Activated naive CD4-positive, alpha-beta T cell (primary cell): ENCODE measurements around the gene RCHY1.
"Not testable (repeated sequence)": the region's sequence is repeated elsewhere in the genome, so short reads cannot be mapped to it uniquely, and the experiment has no call there.

Source experiments
- DNase-seq, 4 experiments: peaks; one replicate each; lab custom pipeline; 2025; lab: John Stamatoyannopoulos, UW

The RCHY1 gene

GRCh38 chr4:75514131-75514948 is at the start of gene RCHY1, which contains the start of gene THAP6:
Gene RCHY1, minus strand, starts transcription at chr4:75514403. Its CDS starts 117 bp downstream, at chr4:75514286.
Gene THAP6, plus strand, starts transcription at chr4:75514473. Its CDS starts 980 bp downstream, at chr4:75515453.
- DNase-seq: peak; percentile 77 to 91 (median 84)

- DNase-seq: no peak
These were observed 47.6 kb upstream of the RCHY1 start for GRCh38 chr4:75561789-75562188.

- DNase-seq: no peak
These were observed 43.5 kb upstream of the RCHY1 start for GRCh38 chr4:75557696-75558095.

GRCh38 chr4:75555294-75556164 is 41.3 kb upstream of the RCHY1 start, which contains the start of gene ODAPH:
Gene ODAPH, plus strand, starts transcription at chr4:75556066. Its CDS starts 17 bp downstream, at chr4:75556083.
- DNase-seq: no peak

- DNase-seq: no peak
These were observed 38.2 kb upstream of the RCHY1 start for GRCh38 chr4:75552452-75552851.

DNA sequence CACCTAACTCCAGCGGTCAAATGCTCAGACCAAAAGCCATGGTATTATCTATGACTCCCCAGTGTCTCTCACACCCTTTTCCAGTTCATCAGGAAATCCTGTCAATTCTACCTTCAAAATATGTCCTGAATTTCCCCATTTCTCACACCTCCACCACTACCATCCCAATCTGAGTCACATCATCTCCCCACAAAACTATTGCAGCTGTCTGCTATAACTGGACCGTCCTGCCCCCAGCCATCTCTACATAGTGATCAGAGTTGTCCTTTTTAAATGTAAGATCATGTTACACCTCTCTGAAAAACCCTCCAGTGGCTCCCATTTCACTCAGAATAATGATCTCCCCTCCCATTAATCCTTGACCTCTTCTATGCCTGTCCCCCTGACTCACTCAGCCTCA is 34.8 kb upstream of the RCHY1 start:
- DNase-seq: no peak

DNA sequence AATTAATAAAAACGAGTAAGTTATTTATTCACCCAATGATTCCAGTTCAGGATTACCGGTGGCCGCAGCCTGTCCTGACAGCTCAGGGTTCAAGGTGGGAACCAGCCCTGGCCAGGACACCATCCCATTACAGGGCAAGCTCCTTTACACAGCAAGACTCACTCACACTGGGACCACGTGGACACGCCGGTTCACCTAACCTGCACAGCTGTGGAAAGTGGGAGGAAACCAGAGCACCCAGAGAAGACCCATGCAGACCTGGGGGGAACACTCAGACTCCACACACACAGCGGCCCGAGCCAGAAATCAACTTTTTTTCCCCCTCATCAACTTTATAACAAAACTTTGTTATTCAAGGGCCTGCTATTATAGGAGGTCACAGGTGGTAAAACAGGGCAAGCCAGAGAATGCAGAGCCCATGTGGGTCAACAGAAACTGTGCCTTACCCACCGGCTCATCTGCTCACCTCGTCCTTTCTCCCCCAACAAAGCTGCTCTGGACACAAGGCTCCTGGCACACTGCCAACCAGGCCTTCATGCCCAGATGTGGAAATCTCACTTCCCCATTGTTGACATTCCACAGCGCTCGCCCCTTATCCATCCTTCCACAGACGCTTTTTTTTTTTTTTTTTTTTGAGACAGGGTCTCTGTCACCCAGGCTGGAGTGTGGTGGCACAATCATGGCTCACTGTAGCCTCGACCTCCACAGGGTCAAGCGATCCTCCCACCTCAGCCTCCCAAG is 33.6 kb upstream of the RCHY1 start:
- DNase-seq: no peak

GRCh38 chr4:75545526-75545925 is 31.3 kb upstream of the RCHY1 start:
- no peak for DNase-seq

GRCh38 chr4:75544870-75545269 is 30.7 kb upstream of the RCHY1 start:
- no peak for DNase-seq

DNA sequence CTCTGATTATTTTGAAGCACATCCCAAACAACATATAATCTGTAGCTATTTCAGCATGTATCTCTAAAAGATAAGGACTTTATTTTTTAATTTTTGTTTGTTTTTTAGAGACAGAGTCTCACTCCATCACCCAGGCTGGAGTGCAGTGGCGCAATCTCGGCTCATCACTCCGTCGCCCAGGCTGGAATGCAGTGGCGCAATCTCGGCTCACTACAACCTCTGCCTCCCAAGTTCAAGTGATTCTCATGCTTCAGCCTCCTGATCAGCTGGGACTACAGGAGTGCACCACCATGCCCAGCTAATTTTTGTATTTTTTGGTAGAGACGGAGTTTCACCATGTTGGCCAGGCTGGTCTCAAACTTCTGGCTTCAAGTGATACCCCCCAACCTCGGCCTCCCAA is 30.0 kb upstream of the RCHY1 start:
- not testable (repeated sequence) for DNase-seq

- no peak for DNase-seq
These were observed 28.6 kb upstream of the RCHY1 start for GRCh38 chr4:75542824-75543223.

GRCh38 chr4:75537308-75537707 is 23.1 kb upstream of the RCHY1 start:
- not testable (repeated sequence) for DNase-seq

GRCh38 chr4:75533926-75534325 is 19.7 kb upstream of the RCHY1 start:
- DNase-seq: not testable (repeated sequence)

GRCh38 chr4:75533339-75533887 is 19.2 kb upstream of the RCHY1 start:
- DNase-seq: not testable (repeated sequence)

DNA sequence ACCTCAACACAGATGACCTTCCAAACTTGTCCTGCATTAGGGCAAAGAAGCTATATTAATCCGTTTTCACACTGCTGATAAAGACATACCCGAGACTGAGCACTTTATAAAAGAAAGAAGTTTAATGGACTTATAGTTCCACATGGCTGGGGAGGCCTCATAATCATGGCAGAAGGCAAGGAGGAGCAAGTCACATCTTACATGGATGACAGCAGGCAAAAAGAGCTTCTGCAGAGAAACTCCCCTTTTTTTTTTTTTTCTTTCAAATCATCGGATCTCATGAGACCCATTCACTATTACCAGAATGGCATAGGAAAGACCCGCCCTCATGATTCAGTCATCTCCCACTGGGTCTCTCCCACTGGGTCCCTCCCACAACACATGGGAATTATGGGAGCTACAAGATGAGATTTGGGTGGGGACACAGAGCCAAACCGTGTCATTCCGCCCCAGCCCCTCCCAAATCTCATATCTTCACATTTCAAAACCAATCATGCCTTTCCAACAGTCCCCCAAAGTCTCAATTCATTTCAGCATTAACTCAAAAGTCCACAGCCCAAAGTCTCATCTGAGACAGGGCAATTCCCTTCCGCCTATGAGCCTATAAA is 17.4 kb upstream of the RCHY1 start:
- not testable (repeated sequence) for DNase-seq

GRCh38 chr4:75530556-75531322 is 16.5 kb upstream of the RCHY1 start:
- no peak for DNase-seq

- no peak for DNase-seq
These were observed 13.3 kb upstream of the RCHY1 start for GRCh38 chr4:75527482-75527881.

DNA sequence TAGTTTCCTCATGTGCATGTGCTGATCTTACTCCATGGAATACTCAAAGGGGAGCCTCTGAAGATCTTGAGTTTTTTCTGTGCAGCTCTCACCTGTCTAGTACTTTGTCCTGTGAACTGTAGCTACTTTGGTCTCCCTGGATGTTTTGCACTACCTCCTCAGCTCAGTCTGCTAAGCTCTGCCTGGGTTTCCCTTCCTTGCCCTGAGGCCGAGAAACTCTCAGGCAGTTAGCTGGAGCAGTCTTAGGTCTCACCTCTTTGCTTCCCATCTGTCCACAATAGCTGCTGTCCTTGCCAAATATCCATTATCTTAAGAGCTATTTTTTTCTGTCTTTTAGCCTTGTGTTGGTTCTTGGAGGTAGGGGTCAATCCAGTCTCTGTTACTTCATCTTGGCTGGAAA is 11.7 kb upstream of the RCHY1 start:
- DNase-seq: no peak

DNA sequence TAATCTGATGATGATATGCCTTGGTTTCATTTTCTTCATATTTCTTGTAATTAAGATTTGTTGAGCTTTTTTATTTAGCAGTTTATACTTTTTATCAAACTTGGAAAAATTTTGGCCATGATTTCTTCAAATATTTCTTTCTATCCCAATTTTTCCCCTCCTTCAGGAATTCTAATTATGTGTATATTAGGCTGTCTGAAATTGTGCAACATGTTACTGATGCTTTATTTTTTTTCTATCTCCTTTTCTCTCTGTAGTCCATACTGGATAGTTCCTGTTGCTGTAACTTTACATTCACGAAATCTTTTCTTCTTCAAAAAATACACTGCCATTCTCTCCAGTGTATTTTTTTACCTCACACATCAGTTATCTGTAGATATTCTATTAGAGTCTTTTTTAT is 10.9 kb upstream of the RCHY1 start:
- no peak for DNase-seq

- not testable (repeated sequence) for DNase-seq
These were observed 5.2 kb upstream of the RCHY1 start for GRCh38 chr4:75519452-75519851.
